Spleen (tissue), 11 donors: ENCODE data around the gene PRKCB. TPM values are rescaled to one million over a fixed set of nuclear protein-coding genes. Genes with fewer than 3 reads are reported as not detected.
A peak's percentile ranks its signal among the peaks of the same experiment; 100 is the strongest.

Experiments
- DNase-seq: peaks from one replicate; pipeline ENCODE4 v3.0.0-alpha.2; 2020
- H3K27ac ChIP-seq, 8 donors: fragments of 200-600 bp; sonication (generic) in 7 of 8; 1 replicate in 4 of 8; 2 replicates in 4 of 8; pipeline versions ENCODE4 v1.5.0 to v1.8.0; 2016 to 2021; ENCODE audit warnings: inconsistent platforms in 4 of 8, mild to moderate bottlenecking in 4 of 8, moderate library complexity in 1 of 8
- H3K27me3 ChIP-seq, 7 donors: fragments of 200-600 bp; sonication (generic) in 6 of 7; replicated peaks in 1 of 7; 1 replicate in 4 of 7; 2 replicates in 3 of 7; pipeline versions ENCODE4 v1.5.0 to v1.8.0; 2016 to 2021; ENCODE audit warnings: inconsistent platforms in 3 of 7, mild to moderate bottlenecking in 1 of 7
- H3K36me3 ChIP-seq, 6 donors: fragments of 200-600 bp; sonication (generic) in 5 of 6; 1 replicate in 4 of 6; 2 replicates in 2 of 6; pipeline versions ENCODE4 v1.5.0 to v1.8.0; 2016 to 2021; ENCODE audit warnings: inconsistent platforms in 2 of 6
- H3K4me1 ChIP-seq, 6 donors: fragments of 200-600 bp; sonication (generic) in 5 of 6; 1 replicate in 3 of 6; 2 replicates in 3 of 6; pipeline versions ENCODE4 v1.5.0 to v1.8.0; 2016 to 2021; ENCODE audit warnings: inconsistent platforms in 3 of 6
- H3K4me3 ChIP-seq, 8 donors: fragments of 200-600 bp; sonication (generic) in 7 of 8; 1 replicate in 4 of 8; 2 replicates in 4 of 8; pipeline versions ENCODE4 v1.5.0 to v1.8.0; 2016 to 2021; ENCODE audit warnings: inconsistent platforms in 4 of 8, mild to moderate bottlenecking in 4 of 8, moderate library complexity in 2 of 8
- H3K9me3 ChIP-seq, 8 donors: fragments of 200-600 bp; sonication (generic) in 7 of 8; 1 replicate in 4 of 8; 2 replicates in 4 of 8; pipeline versions ENCODE4 v1.5.0 to v1.8.0; 2016 to 2021; ENCODE audit warnings: inconsistent platforms in 4 of 8
- CTCF ChIP-seq, 11 experiments: fragments of 200-600 bp in 7 of 11; fragments of 450-650 bp in 4 of 11; sonication (generic) in 4 of 11; IDR thresholded peaks in 8 of 11; conservative IDR thresholded peaks in 3 of 11; 1 replicate in 7 of 11; 2 replicates in 4 of 11; pipeline versions ENCODE4 v1.4.0 to v1.8.0; 2016 to 2021; ENCODE audit warnings: antibody characterized with exemption in 11 of 11, inconsistent platforms in 4 of 11, mild to moderate bottlenecking in 1 of 11
- POLR2A ChIP-seq, 3 donors: fragments of 450-650 bp; IDR thresholded peaks; one replicate each; pipeline ENCODE4 v1.5.1; 2017; ENCODE audit warnings: antibody characterized with exemption in 3 of 3, mild to moderate bottlenecking in 1 of 3
- POLR2AphosphoS5 ChIP-seq, 3 donors: sonication (generic); formaldehyde crosslinking; IDR thresholded peaks; one replicate each; pipeline ENCODE4 v1.5.1; 2017; ENCODE audit warnings: antibody characterized with exemption in 3 of 3
- WGBS, 5 donors: extraction: QIAGEN DNeasy Blood & Tissue Kit in 3 of 5; methylation state at CpG; one replicate each; pipeline versions ENCODE4 v1.1.5 to v1.1.7; 2013 to 2018; 5-methylcytosine and 5-hydroxymethylcytosine counted together
- intact Hi-C: fragments of 100-400 bp; cut with DNase I; formaldehyde crosslinking; loops from one replicate; pipeline ENCODE4 v1.15.0; 2023; ENCODE audit warnings: low total_unique reads
- polyA plus RNA-seq, 3 donors: library from polyadenylated mRNA; stranded (reverse); fragments of 200-250 nt; gene quantifications; one replicate each; pipeline ENCODE4 v1.2.1, GENCODE V29; 2013
- total RNA-seq, 7 donors: library from RNA; depleted of rRNA in 3 of 7; stranded (reverse); fragments of >200 nt in 3 of 7; fragmentation: NEBNext Ultra II Directional in 4 of 7; extraction: Animal tissue kit (Norgen Biotek cat#: 25700) in 4 of 7; gene quantifications; one replicate each; pipeline versions ENCODE4 v1.1.0 to v1.2.1, GENCODE V29; 2016 to 2021
- donor health status: healthy with polysubstance abuse.
- donor health status: DM: no; HTN: no; CAD: no; lungs with moderate emphysema.
- donor health status: DM: no; HTN: no; CAD: no.
- donor health status: Bipolar disorder and iron deficiency.
- donor health status: healthy.
- donor health status: DM: no; HTN: no; CAD: no.
- donor health status: DM: yes; HTN: yes; CAD: no.

The PRKCB gene
- total and polyA plus RNA-seq, 10 donors: 33.8 to 284 (median 182) TPM

GRCh38 chr16:23941025-23941424 is 105.2 kb downstream of the PRKCB start:
- Histone ChIP-seq H3K9me3 (no peaks in the 10 kb centered on the region), H3K4me1 (peaks cover 0 to 62% (median 2%) of the 10 kb centered on the region in 6 donors), H3K4me3 (no peak overlapping the region), H3K27me3 (no peaks in the 10 kb centered on the region), H3K36me3 (no peaks in the 10 kb centered on the region), H3K27ac (no peak overlapping the region)
- no peak for TF ChIP-seq CTCF (IDR thresholded peaks at IDR 0.05 in 8 of 11, conservative IDR thresholded peaks at IDR 0.05 in 3 of 11)
- no peak for TF ChIP-seq POLR2AphosphoS5 (IDR thresholded peaks at IDR 0.05)
- TF ChIP-seq POLR2A (IDR thresholded peaks at IDR 0.05): no peak
- no peak for DNase-seq
- 58 to 87% (median 72%) methylated on average over 1 of the region's 1 CpG for WGBS, 5 donors
- intact Hi-C loops: loop anchor here (10.0 kb wide), 1 partner anchor 116 kb away; no protein-coding TSS in a partner anchor

GRCh38 chr16:23941963-23942564 is 106.3 kb downstream of the PRKCB start:
- intact Hi-C loops: loop anchor here (10.0 kb wide), 1 partner anchor 117 kb away; no protein-coding TSS in a partner anchor
- TF ChIP-seq POLR2A (IDR thresholded peaks at IDR 0.05): no peak
- peak in 1 of 3 donors; percentile 6 for TF ChIP-seq POLR2AphosphoS5 (IDR thresholded peaks at IDR 0.05)
- H3K4me1 ChIP-seq: peaks cover 0 to 69% (median 8%) of the 10 kb centered on the region in 6 donors
- H3K27me3 ChIP-seq: no peaks in the 10 kb centered on the region
- DNase-seq: no peak
- WGBS, 5 donors: 68 to 80% (median 72%) methylated on average over 5 of the region's 5 CpGs
- H3K27ac ChIP-seq: peak overlapping the region in 1 of 8 donors; percentile 0
- no peaks in the 10 kb centered on the region for H3K36me3 ChIP-seq
- H3K9me3 ChIP-seq: no peaks in the 10 kb centered on the region
- no peak overlapping the region for H3K4me3 ChIP-seq

GRCh38 chr16:23943604-23944003 is 107.8 kb downstream of the PRKCB start:
- no peak for TF ChIP-seq POLR2AphosphoS5 (IDR thresholded peaks at IDR 0.05)
- TF ChIP-seq CTCF (IDR thresholded peaks at IDR 0.05 in 8 of 11, conservative IDR thresholded peaks at IDR 0.05 in 3 of 11): no peak
- TF ChIP-seq POLR2A (IDR thresholded peaks at IDR 0.05): no peak
- H3K4me3 ChIP-seq: no peak overlapping the region
- no peaks in the 10 kb centered on the region for H3K36me3 ChIP-seq
- peak overlapping the region in 1 of 8 donors; percentile 0 for H3K27ac ChIP-seq
- H3K9me3 ChIP-seq: no peaks in the 10 kb centered on the region
- H3K4me1 ChIP-seq: peaks cover 0 to 71% (median 20%) of the 10 kb centered on the region in 6 donors
- no peak for DNase-seq
- WGBS, 5 donors: 80 to 97% (median 81%) methylated on average over 6 of the region's 6 CpGs
- intact Hi-C loops: loop anchor here (10.0 kb wide), 1 partner anchor 119 kb away; no protein-coding TSS in a partner anchor
- no peaks in the 10 kb centered on the region for H3K27me3 ChIP-seq

GRCh38 chr16:23944381-23944780 is 108.6 kb downstream of the PRKCB start:
- 67 to 100% (median 94%) methylated on average over 1 of the region's 1 CpG for WGBS, 5 donors
- intact Hi-C loops: loop anchor here (10.0 kb wide), 1 partner anchor 120 kb away; no protein-coding TSS in a partner anchor
- Histone ChIP-seq H3K27me3 (no peaks in the 10 kb centered on the region), H3K27ac (peak overlapping the region in 1 of 8 donors; percentile 35), H3K4me1 (peaks cover 3 to 77% (median 28%) of the 10 kb centered on the region in 6 donors), H3K9me3 (no peaks in the 10 kb centered on the region), H3K36me3 (no peaks in the 10 kb centered on the region), H3K4me3 (no peak overlapping the region)
- TF ChIP-seq POLR2A (IDR thresholded peaks at IDR 0.05): no peak
- no peak for TF ChIP-seq POLR2AphosphoS5 (IDR thresholded peaks at IDR 0.05)
- no peak for TF ChIP-seq CTCF (IDR thresholded peaks at IDR 0.05 in 8 of 11, conservative IDR thresholded peaks at IDR 0.05 in 3 of 11)
- DNase-seq: no peak
